IPS-15b (cell line): ENCODE data around the gene UHMK1.
"Not testable (repeated sequence)": the region's sequence is repeated elsewhere in the genome, so short reads cannot be mapped to it uniquely, and the experiment has no call there.

Experiments
- H3K27me3 ChIP-seq: one replicate; pipeline ENCODE4 v1.6.1; 2013; ENCODE audit warnings: low read length; ENCODE audit not compliant: control insufficient read depth, insufficient read depth
- H3K36me3 ChIP-seq: one replicate; pipeline ENCODE4 v1.6.1; 2013; ENCODE audit warnings: low read length; ENCODE audit not compliant: control insufficient read depth, insufficient read depth
- H3K4me1 ChIP-seq: one replicate; pipeline ENCODE4 v1.6.1; 2013; ENCODE audit warnings: mild to moderate bottlenecking, low read length; ENCODE audit not compliant: control insufficient read depth, insufficient read depth
- H3K4me3 ChIP-seq: one replicate; pipeline ENCODE4 v1.5.1; 2013; ENCODE audit warnings: low read depth, low read length
- H3K9ac ChIP-seq: one replicate; pipeline ENCODE4 v1.6.1; 2013; ENCODE audit warnings: low read depth, mild to moderate bottlenecking, low read length
- H3K9me3 ChIP-seq: one replicate; pipeline ENCODE4 v1.6.1; 2013; ENCODE audit warnings: mild to moderate bottlenecking, low read length; ENCODE audit not compliant: control insufficient read depth, insufficient read depth

The UHMK1 gene

GRCh38 chr1:162497723-162498495, at the start of gene UHMK1:
TSS of gene UHMK1 (plus strand) at chr1:162497818. CDS start at chr1:162498001, 183 bp downstream.
- H3K9ac ChIP-seq = peak within 1 kb of the TSS; percentile 93
- H3K36me3 ChIP-seq = peaks cover 3% of the 10 kb centered on the region
- no peaks in the 10 kb centered on the region for H3K9me3 ChIP-seq
- H3K27me3 ChIP-seq = no peaks in the 10 kb centered on the region
- peak within 1 kb of the TSS; percentile 91 for H3K4me3 ChIP-seq
- H3K4me1 ChIP-seq = no peaks in the 10 kb centered on the region

GRCh38 chr1:162454361-162454760, 43.3 kb upstream of the UHMK1 start:
- H3K4me3 ChIP-seq, H3K9me3 ChIP-seq, H3K27me3 ChIP-seq, H3K36me3 ChIP-seq, H3K4me1 ChIP-seq, H3K9ac ChIP-seq: not testable (repeated sequence)

- Histone ChIP-seq H3K27me3 (no peaks in the 10 kb centered on the region), H3K9ac (no peak overlapping the region), H3K4me3 (no peak overlapping the region), H3K9me3 (no peaks in the 10 kb centered on the region), H3K4me1 (no peaks in the 10 kb centered on the region), H3K36me3 (no peaks in the 10 kb centered on the region)
These were observed 41.3 kb upstream of the UHMK1 start for GRCh38 chr1:162456323-162456722.

GRCh38 chr1:162458236-162458635, 39.4 kb upstream of the UHMK1 start:
- Histone ChIP-seq H3K9me3 (no peaks in the 10 kb centered on the region), H3K4me3 (no peak overlapping the region), H3K27me3 (no peaks in the 10 kb centered on the region), H3K36me3 (no peaks in the 10 kb centered on the region), H3K4me1 (no peaks in the 10 kb centered on the region), H3K9ac (no peak overlapping the region)

GRCh38 chr1:162462425-162462824, 35.2 kb upstream of the UHMK1 start:
- H3K4me3 ChIP-seq, H3K9ac ChIP-seq, H3K9me3 ChIP-seq, H3K36me3 ChIP-seq, H3K4me1 ChIP-seq, H3K27me3 ChIP-seq: not testable (repeated sequence)

- Histone ChIP-seq H3K36me3 (no peaks in the 10 kb centered on the region), H3K4me3 (no peak overlapping the region), H3K9ac (no peak overlapping the region), H3K4me1 (no peaks in the 10 kb centered on the region), H3K9me3 (peaks cover 3% of the 10 kb centered on the region), H3K27me3 (no peaks in the 10 kb centered on the region)
These were observed 34.6 kb upstream of the UHMK1 start for GRCh38 chr1:162463021-162463420.

GRCh38 chr1:162466797-162467196, 30.8 kb upstream of the UHMK1 start:
- peaks cover 3% of the 10 kb centered on the region for H3K9me3 ChIP-seq
- no peak overlapping the region for H3K9ac ChIP-seq
- no peaks in the 10 kb centered on the region for H3K27me3 ChIP-seq
- H3K4me3 ChIP-seq = no peak overlapping the region
- H3K4me1 ChIP-seq = peaks cover 10% of the 10 kb centered on the region
- no peaks in the 10 kb centered on the region for H3K36me3 ChIP-seq

GRCh38 chr1:162470216-162470615, 27.4 kb upstream of the UHMK1 start:
- Histone ChIP-seq H3K36me3 (no peaks in the 10 kb centered on the region), H3K9ac (no peak overlapping the region), H3K9me3 (no peaks in the 10 kb centered on the region), H3K4me1 (peaks cover 13% of the 10 kb centered on the region), H3K4me3 (no peak overlapping the region), H3K27me3 (no peaks in the 10 kb centered on the region)

- Histone ChIP-seq H3K9ac (no peak overlapping the region), H3K4me1 (peaks cover 19% of the 10 kb centered on the region), H3K27me3 (no peaks in the 10 kb centered on the region), H3K4me3 (no peak overlapping the region), H3K9me3 (no peaks in the 10 kb centered on the region), H3K36me3 (no peaks in the 10 kb centered on the region)
These were observed 26.2 kb upstream of the UHMK1 start for GRCh38 chr1:162471290-162471853.

GRCh38 chr1:162475089-162475488, 22.5 kb upstream of the UHMK1 start:
- no peaks in the 10 kb centered on the region for H3K9me3 ChIP-seq
- H3K4me3 ChIP-seq = no peak overlapping the region
- peaks cover 19% of the 10 kb centered on the region for H3K4me1 ChIP-seq
- H3K9ac ChIP-seq = no peak overlapping the region
- no peaks in the 10 kb centered on the region for H3K27me3 ChIP-seq
- H3K36me3 ChIP-seq = no peaks in the 10 kb centered on the region

GRCh38 chr1:162475539-162476185, 22.0 kb upstream of the UHMK1 start:
- H3K4me3 ChIP-seq = no peak overlapping the region
- no peaks in the 10 kb centered on the region for H3K36me3 ChIP-seq
- H3K9me3 ChIP-seq = no peaks in the 10 kb centered on the region
- no peak overlapping the region for H3K9ac ChIP-seq
- H3K4me1 ChIP-seq = peaks cover 19% of the 10 kb centered on the region
- no peaks in the 10 kb centered on the region for H3K27me3 ChIP-seq

GRCh38 chr1:162476620-162477019, 21.0 kb upstream of the UHMK1 start:
- Histone ChIP-seq H3K9me3 (no peaks in the 10 kb centered on the region), H3K27me3 (no peaks in the 10 kb centered on the region), H3K4me3 (no peak overlapping the region)

More at GRCh38 chr1:162476620-162477019, 21.0 kb upstream of the UHMK1 start:
- H3K9ac ChIP-seq = no peak overlapping the region
- peaks cover 10% of the 10 kb centered on the region for H3K4me1 ChIP-seq
- no peaks in the 10 kb centered on the region for H3K36me3 ChIP-seq
